GM23338 (cell line): ENCODE results near the gene CDKL4.

Experiments
- CREB1 ChIP-seq: fragments of 250-450 bp; sonication (Bioruptor Pico); IDR thresholded peaks from 2 replicates; pipeline ENCODE4 v1.5.0; 2020; ENCODE audit warnings: low read depth, mild to moderate bottlenecking, moderate library complexity
- CTCF ChIP-seq, 2 experiments: fragments of 200-600 bp in 1 of 2; sonication (generic) in 1 of 2; conservative IDR thresholded peaks; 2 replicates each; pipeline versions ENCODE4 v1.5.1 to v1.6.1; 2016 to 2017; ENCODE audit warnings: antibody characterized with exemption in 2 of 2, low read depth in 2 of 2, mild to moderate bottlenecking in 2 of 2, moderate library complexity in 1 of 2
- ETS1 ChIP-seq: IDR thresholded peaks from 2 replicates; pipeline ENCODE4 v1.6.1; 2016; ENCODE audit warnings: antibody characterized with exemption
- EZH2 ChIP-seq: fragments of 200-600 bp; sonication (generic); IDR thresholded peaks from one replicate; pipeline ENCODE4 v1.8.0; 2017; ENCODE audit warnings: antibody characterized with exemption, mild to moderate bottlenecking, low read depth; ENCODE audit not compliant: unreplicated experiment
- EZH2phosphoT487 ChIP-seq: fragments of 200-600 bp; sonication (generic); IDR thresholded peaks from one replicate; pipeline ENCODE4 v1.8.1; 2018; ENCODE audit warnings: antibody characterized with exemption; ENCODE audit not compliant: unreplicated experiment
- JUNB ChIP-seq: IDR thresholded peaks from one replicate; pipeline ENCODE4 v1.6.1; 2016; ENCODE audit warnings: antibody characterized with exemption; ENCODE audit not compliant: unreplicated experiment
- NANOG ChIP-seq: IDR thresholded peaks from 2 replicates; pipeline ENCODE4 v1.6.1; 2016; ENCODE audit warnings: antibody characterized with exemption, borderline replicate concordance
- POLR2AphosphoS5 ChIP-seq: IDR thresholded peaks from 2 replicates; pipeline ENCODE4 v1.6.1; 2016; ENCODE audit warnings: antibody characterized with exemption, low read depth
- REST ChIP-seq: IDR thresholded peaks from one replicate; pipeline ENCODE4 v1.6.1; 2018; ENCODE audit warnings: antibody characterized with exemption; ENCODE audit not compliant: unreplicated experiment
- STAT1 ChIP-seq: IDR thresholded peaks from one replicate; pipeline ENCODE4 v1.6.1; 2016; ENCODE audit warnings: antibody characterized with exemption; ENCODE audit not compliant: unreplicated experiment
- ZNF114 ChIP-seq: fragments of 250-450 bp; sonication (Bioruptor Pico); IDR thresholded peaks from 2 replicates; pipeline ENCODE4 v1.5.0; 2020; ENCODE audit warnings: mild to moderate bottlenecking, moderate library complexity
- ZNF331 ChIP-seq: fragments of 250-450 bp; sonication (Bioruptor Pico); IDR thresholded peaks from 2 replicates; pipeline ENCODE4 v1.5.0; 2020; ENCODE audit warnings: low read depth, mild to moderate bottlenecking, moderate library complexity
- ZNF462 ChIP-seq: fragments of 250-450 bp; sonication (Bioruptor Pico); IDR thresholded peaks from 2 replicates; pipeline ENCODE4 v1.5.0; 2020; ENCODE audit warnings: mild to moderate bottlenecking, moderate library complexity

GRCh38 chr2:39136799-39137198, 107.0 kb downstream of the CDKL4 start:
- TF ChIP-seq EZH2 (no peak), CTCF (conservative IDR thresholded peaks at IDR 0.05; ENCODE audit: low read depth in 2 of 2) (no peak), POLR2AphosphoS5 (no peak), STAT1 (no peak), REST (no peak), EZH2phosphoT487 (no peak), ZNF331 (CRISPR knock-in tag) (no peak), CREB1 (CRISPR knock-in tag) (no peak), JUNB (no peak), NANOG (no peak), ZNF462 (no peak), ETS1 (no peak), ZNF114 (no peak)
